Fibroblast of skin of left biceps (primary cell): ENCODE data around the gene NR2F6.

Experiments
- DNase-seq, 2 experiments: peaks; one replicate each; pipeline ENCODE4 v3.0.0-alpha.2; 2013; ENCODE audit warnings: low read depth in 2 of 2

Gene NR2F6

DNA sequence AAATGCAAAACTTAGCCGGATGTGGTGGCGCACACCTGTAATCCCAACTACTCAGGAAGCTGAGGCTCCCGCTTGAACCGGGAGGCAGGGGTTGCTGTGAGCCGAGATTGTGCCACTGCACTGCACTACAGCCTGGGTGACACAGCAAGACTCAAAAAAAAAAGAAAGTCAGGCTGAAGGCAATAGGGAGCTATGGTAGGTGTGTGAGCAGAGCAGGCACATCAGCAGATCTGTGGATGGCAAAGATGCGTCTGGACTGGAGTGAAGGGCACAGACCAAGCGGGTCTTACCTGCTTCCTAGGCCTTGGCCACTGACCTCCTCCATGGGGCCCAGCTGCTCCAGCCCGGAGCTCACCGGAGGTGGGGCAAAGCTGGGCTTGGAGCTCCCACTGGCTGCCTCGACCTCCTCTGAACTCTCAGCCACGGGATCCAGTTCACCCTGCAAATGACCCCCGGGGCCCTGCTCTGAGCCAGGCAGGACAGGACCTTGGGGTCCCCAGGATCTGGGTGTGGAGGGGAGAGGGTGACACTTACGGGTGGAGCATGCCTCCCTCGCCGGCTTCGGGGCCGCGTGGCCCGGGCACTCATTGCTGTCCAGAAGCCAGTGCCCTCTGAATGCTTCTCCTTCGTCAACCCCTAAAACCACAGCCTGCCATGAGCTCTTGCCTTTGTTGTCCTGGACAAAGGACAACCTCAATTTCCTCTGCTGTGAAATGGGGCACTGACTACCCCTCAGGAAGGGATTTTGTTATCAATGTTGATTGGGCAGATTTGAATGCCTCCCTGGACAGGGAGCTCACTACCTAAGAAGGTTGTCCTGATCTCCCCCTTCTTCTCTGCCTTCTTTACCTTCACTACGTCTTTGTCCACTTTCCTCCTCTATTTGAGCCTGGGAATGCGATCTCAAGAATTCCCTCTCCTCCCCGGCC lies 18.3 kb upstream of the NR2F6 start:
- DNase-seq: no peak

GRCh38 chr19:17262557-17262956 lies 16.8 kb upstream of the NR2F6 start:
- no peak for DNase-seq

GRCh38 chr19:17260842-17261325 lies 15.2 kb upstream of the NR2F6 start:
- DNase-seq: peak; percentile 21 to 24

GRCh38 chr19:17259934-17260333 lies 14.2 kb upstream of the NR2F6 start:
- DNase-seq: no peak

DNA sequence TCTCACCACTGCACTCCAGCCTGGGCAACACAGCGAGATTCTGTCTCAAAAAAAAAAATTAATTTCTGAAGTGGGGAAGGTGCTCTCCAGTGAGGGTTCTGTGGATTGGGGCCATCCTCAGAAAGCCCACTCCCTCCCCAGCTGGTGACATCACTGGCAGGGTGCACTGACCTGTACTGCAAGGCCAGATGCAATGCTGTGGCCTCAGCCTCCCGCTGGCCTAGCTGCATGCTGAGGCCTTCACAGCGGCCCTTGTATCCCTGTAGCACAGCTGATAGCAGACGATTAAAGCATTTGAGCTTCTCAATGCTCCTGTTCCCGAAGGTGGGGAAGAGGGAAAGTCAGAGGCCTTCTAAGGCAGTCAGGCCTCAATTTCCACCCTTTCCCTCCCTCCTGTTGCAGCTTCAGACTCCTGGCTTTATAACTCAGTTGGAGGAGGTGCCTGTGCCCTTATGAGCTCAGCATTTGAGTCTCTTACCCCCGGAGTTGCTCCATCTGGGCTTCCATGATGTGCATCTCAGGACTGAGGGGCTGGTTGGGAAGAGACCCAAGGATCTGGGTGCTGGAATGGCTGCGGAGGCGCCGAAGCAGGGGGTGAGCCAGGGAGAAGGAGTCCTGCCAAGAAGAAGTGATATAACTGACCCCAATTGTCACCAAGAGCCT lies 13.5 kb upstream of the NR2F6 start:
- no peak for DNase-seq

GRCh38 chr19:17256130-17256529 lies 10.4 kb upstream of the NR2F6 start:
- DNase-seq: no peak

GRCh38 chr19:17255150-17255621 lies 9.5 kb upstream of the NR2F6 start:
- DNase-seq: no peak

DNA sequence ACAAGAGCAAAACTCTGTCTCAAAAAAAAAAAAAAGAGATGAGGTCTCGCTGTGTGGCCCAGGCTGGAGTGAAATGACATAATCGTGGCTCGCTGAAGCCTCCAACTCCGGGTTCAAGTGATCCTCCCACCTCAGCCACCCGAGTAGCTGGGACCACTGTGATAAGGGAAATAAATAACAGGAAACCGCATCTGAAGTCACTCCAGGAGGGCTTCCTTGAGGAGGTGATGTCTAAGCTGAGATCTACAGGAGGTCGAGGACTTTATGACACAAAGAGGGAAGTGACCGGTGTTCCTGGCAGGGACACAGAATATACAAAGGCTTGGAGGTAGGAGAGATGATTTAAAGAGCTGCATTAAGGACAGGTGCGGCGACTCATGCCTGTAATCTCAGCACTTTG lies 8.9 kb upstream of the NR2F6 start:
- no peak for DNase-seq

DNA sequence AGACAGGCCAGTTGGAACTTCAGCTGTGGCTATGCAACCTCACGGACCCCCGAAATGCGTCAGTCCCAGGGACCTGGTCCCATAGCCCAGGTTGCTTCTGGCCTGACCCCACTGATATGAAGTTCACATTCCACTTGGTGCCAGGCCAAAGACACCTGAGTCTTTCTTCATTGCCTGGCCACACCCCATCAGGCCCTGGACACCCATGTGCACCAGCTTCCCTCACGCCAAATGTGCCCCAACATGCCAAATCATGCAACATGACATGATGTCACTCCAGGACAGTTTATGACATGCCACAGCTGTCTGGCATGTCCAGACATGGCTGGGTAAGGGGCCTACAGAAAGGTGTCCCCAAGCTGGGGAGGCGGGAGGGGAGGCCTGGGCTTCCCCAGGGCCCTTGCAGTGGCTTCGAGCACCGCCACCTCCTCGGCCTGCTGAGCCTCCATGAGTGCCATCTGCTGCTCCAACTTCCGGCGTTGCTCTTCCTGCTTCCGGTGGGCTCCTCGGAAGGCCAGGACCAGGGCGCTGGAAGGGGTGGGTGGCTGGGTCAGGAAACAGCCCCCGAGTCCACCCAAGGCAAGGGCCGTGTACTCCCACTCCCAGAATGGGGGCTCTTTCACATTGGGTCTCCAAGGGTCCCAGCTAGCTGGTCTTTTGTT lies 4.3 kb upstream of the NR2F6 start:
- no peak for DNase-seq

DNA sequence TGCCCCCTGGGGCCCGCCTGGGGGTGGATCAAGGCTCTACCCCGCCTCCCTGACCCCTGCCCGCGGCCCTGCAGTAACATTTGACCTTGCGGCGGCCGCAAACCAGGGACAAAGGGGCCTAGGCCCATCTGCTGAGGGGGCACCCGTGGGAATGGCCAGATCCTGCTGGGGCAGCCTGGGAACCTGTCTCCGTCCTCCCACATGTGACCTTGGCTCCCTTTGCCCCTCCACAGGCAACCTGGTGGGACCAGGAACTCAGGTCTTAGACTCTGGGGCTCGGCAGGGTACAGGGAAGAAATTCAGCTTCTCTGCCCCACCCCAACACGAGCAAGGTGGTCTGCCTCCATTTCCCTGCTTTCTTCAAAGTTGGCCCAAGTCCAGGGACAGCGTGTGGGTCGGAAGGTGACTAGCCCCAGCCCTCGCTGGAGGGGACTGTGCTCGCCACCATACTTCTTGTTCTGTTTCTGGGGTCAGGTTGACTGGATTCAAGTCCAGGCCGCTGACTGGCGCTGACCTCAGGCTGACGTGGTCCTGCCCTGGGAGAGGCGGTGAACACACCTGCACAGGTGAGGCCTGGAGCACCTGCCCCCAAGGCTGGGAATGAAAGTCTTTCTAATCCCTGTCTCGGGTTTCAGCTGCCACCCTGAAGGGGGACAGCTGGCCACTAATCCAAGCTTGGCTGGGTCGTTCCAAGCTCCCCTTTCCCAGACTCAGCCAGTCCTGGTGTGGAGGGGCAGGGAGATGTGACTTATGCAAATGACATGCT lies 2.5 kb upstream of the NR2F6 start:
- DNase-seq: no peak

GRCh38 chr19:17246681-17247425 lies 1.1 kb upstream of the NR2F6 start:
- no peak for DNase-seq

DNA sequence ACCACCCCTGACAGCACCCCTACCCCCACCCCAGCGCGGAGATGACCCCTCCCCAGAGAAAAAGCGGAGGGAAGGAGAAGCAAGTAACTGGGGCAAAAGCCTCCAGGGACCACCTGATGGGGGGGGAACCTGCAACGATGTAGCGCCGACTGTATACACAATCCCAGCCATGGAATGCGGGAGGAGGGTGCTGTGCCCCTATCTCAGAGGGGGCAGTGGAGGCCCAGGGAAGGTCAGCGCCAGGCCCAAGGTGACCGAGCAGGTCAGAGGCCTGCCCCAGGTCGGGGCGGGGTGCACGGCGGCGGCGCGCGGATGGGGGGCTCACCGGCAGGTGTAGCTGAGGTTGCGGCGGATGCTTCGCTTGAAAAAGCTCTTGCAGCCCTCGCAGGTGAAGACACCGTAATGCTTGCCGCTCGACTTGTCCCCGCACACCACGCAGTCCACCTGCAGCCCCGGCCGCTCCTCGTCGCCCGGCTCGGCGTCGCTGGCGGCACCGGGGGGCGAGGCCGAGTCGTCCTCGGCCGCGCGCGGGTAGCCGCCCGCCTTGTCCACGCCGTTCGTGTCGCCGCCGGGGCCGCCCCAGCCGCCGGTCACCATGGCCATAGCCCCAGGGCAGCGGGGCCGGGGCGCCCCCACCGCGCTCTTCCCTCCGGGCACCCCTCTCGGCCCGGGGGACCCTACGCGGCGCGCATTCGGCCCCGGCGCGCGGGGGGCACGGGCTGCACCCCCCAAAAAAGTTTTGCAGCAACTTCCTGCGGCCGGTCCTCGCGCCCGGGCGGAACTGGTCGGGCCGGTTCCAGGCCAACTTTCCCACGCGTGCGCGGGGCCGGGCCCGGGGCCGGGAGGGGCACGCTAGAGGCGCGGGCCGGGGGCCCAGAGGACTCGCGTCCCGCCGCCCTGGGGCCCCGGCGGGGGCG lies 843 bp downstream of the NR2F6 start:
- no peak for DNase-seq

DNA sequence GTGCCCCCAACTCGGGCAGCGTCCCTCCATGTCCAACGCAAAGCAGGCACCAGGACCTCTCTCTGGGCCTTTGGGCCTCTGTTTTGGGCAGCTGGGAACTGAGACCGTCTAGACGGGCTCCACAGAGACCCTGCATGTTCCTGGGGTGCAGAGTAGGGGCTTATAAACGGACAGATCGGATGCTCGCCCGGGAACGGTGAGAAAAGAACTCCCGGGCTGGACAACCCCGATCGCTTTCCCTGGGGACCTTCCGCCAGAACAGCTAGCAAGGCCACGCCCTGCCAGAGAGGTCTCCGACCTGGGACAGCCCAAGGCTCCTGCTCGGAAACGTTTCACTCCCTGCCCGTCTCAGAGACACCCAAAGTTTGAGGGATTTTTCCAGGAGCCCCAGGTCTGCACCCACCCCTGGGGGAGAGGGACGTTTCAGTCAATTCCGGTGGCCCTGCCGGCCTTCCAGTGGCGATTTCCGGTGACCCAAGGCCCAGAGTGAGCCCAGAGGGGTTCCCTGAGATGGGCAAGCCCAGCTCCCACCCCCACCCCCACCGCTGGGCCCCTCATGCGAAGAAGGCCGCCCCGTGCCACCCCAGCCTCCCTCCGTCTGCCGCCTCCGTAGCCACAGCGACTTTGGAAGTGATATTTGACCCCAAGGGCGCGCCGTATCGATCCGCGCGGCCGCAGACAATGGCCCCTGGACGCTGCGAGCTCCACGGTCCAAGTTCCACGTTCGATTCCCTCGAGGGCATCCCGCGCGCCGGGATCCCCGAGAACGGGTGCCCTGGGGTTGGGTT lies 1.7 kb downstream of the NR2F6 start:
- DNase-seq: no peak

DNA sequence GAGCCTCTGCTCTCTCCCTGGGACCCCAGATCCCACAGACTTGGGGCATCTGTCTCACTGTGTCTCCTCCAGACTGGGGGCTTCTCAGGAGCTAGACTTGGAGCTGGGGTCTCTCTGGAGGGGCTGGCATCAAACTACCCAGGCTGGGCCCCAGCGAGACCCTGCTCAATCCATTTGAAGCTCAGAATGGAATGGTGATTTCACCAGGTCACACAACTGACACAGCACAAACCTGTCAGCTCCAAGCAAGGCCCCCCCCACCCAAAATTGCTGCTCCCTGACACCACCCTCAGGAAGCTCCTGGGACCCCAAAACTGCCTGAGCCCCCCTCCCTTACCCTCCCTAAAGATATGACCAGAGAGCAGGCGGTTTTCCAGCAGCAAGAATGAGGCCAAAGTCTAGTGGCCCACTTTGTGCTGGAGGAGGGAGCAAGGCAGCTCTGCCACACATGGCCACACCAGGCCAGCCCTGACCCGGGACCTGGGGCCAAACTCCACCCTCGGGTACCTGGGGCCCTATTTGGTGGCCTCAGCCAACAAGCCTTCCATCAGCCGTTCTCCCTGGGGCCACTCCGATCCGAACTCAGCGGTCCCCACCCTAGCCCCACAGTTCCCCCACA lies 2.4 kb downstream of the NR2F6 start:
- no peak for DNase-seq

DNA sequence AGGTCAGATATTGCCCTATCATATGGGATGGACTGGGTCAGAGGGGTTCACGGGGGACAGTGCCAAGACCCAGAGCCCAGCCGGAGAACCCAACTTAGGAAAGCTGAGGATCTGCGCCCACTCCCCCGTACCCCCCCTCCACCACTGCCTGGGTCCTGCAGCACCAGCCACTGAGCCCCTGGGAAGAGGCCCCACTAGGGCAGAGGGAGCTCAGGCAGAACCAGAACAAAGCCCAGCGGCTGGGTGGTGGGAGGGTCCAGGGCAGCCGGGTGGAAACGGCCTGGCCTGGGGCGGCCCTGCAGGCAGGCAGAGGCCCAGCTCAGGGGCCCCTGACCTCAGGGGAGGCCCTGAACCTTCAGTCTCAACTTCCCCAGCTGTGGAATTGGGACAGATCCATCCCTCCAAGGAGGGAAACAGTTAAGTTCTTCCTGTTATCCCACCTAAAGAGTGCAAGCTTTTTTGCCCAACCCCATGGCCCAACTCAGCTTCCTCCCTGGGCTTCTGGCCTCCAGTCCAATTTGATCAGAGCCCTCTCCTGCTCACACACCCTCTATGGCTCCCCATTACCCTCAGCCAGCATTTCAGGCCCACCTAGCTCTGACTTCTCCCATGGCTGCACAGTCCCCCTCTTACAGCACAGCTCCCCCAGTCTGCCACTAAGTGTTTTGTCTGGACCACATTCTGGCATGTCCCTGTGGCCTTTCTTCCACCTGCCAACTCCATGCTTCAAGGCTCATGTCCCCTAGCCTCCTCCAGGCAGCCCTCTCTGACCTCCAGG lies 3.1 kb downstream of the NR2F6 start:
- no peak for DNase-seq

DNA sequence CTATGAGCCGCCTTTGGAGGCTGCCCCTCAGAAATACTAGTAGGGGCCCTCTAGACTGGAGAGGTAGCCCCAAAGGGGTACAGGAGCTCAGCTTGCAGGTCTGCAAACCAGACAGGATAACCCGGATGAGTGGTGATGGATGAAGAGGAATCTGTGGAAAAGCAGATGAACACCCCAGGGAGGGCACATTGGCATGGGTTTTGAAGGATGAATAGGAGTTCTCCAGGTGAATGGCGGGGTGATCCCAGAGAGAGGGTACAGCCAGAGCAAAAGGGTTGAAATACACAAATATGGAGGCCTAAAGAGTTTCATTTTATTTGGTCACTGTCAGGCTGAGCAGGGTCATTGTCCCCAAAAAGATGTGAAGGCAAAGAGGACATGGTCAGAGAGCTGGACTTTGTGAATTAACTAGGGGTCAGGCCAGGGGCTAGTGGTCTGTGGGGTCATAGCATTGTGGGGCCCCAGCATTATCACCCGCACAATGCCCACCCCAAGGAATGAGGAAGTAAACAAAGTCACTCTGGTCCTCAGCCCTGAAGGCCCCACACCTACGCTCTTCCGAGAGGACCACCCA lies 4.8 kb downstream of the NR2F6 start:
- DNase-seq: no peak

- DNase-seq: no peak
These were observed 5.5 kb downstream of the NR2F6 start for GRCh38 chr19:17240062-17240752.
